H1 (cell line): ENCODE measurements around the gene TBC1D16. TPM values are rescaled to one million over a fixed set of nuclear protein-coding genes. Genes with fewer than 3 reads are reported as not detected.

Experiments
- CTCF ChIA-PET: fragments of 300-600 bp; sonication (Branson Sonifier 250); formaldehyde crosslinking; loops from one replicate; lab custom pipeline; 2021; ENCODE audit not compliant: partially characterized antibody; lab: Charles Lee
- POLR2A ChIA-PET: fragments of 300-600 bp; sonication (Branson Sonifier 250); formaldehyde crosslinking; loops from one replicate; lab custom pipeline; 2021; ENCODE audit warnings: inconsistent platforms; ENCODE audit not compliant: partially characterized antibody; lab: Charles Lee
- DNase-seq, 2 experiments: peaks; one replicate each; pipeline versions ENCODE4 v3.0.0 to v3.0.0-alpha.2; 2010 to 2022; ENCODE audit warnings: low spot score in 2 of 2, low read depth in 1 of 2, mixed read lengths in 1 of 2
- FAIRE-seq: peaks from 2 replicates; lab custom pipeline; 2011; peaks lifted over from hg19 to GRCh38; lab: Jason Lieb, UNC
- H2AFZ ChIP-seq: 2 replicates; pipeline ENCODE4 v1.8.1; 2012; ENCODE audit warnings: low read length, inconsistent platforms
- H2AK5ac ChIP-seq: 2 replicates; pipeline ENCODE4 v1.6.1; 2013; ENCODE audit warnings: low read depth, low read length
- H2BK120ac ChIP-seq: replicated peaks from 2 replicates; pipeline ENCODE3; 2013; ENCODE audit warnings: low read depth, low read length, inconsistent platforms
- H2BK12ac ChIP-seq: 2 replicates; pipeline ENCODE4 v1.6.1; 2013; ENCODE audit warnings: low read depth, low read length
- H2BK15ac ChIP-seq: 2 replicates; pipeline ENCODE4 v1.6.1; 2013; ENCODE audit warnings: low read length
- H2BK20ac ChIP-seq: 2 replicates; pipeline ENCODE4 v1.6.1; 2013; ENCODE audit warnings: low read length
- H2BK5ac ChIP-seq: 2 replicates; pipeline ENCODE4 v1.6.1; 2013; ENCODE audit warnings: low read depth, low read length
- H3K14ac ChIP-seq: 2 replicates; pipeline ENCODE4 v1.6.1; 2013; ENCODE audit warnings: inconsistent platforms; ENCODE audit not compliant: insufficient read length
- H3K18ac ChIP-seq: 2 replicates; pipeline ENCODE4 v1.6.1; 2013; ENCODE audit warnings: low read length; ENCODE audit errors: extremely low read depth
- H3K23ac ChIP-seq: 2 replicates; pipeline ENCODE4 v1.6.1; 2013; ENCODE audit warnings: inconsistent platforms; ENCODE audit not compliant: insufficient read length
- H3K23me2 ChIP-seq: 2 replicates; pipeline ENCODE4 v1.6.1; 2013; ENCODE audit warnings: low read depth, low read length
- H3K27ac ChIP-seq: 2 replicates; pipeline ENCODE4 v1.6.1; 2011; ENCODE audit warnings: low read depth, low read length, inconsistent platforms
- H3K27me3 ChIP-seq, 4 experiments: replicated peaks in 1 of 4; 1 replicate in 1 of 4; 2 replicates in 3 of 4; pipeline versions ENCODE4 v1.6.1 to v1.8.1; 2011 to 2013; ENCODE audit warnings: low read length in 3 of 4, mild to moderate bottlenecking in 3 of 4, inconsistent platforms in 2 of 4, mixed read lengths in 2 of 4, moderate library complexity in 1 of 4; ENCODE audit not compliant: control insufficient read depth in 3 of 4, insufficient read depth in 3 of 4; ENCODE audit errors: extremely low read depth in 1 of 4
- H3K36me3 ChIP-seq, 4 experiments: 2 replicates each; pipeline versions ENCODE4 v1.6.1 to v1.8.1; 2011 to 2013; ENCODE audit warnings: mild to moderate bottlenecking in 4 of 4, low read length in 3 of 4, moderate library complexity in 2 of 4, control low read depth in 1 of 4, inconsistent platforms in 1 of 4; ENCODE audit not compliant: insufficient read depth in 4 of 4, control insufficient read depth in 2 of 4
- H3K4ac ChIP-seq: replicated peaks from 2 replicates; pipeline ENCODE3; 2013; ENCODE audit warnings: low read length, low read depth, mixed read lengths, inconsistent platforms; ENCODE audit not compliant: insufficient read length
- H3K4me1 ChIP-seq, 4 experiments: replicated peaks in 1 of 4; 1 replicate in 1 of 4; 2 replicates in 3 of 4; pipeline versions ENCODE4 v1.6.1 to v1.8.1; 2011 to 2013; ENCODE audit warnings: low read length in 3 of 4, inconsistent platforms in 2 of 4, mixed read lengths in 1 of 4; ENCODE audit not compliant: insufficient read depth in 4 of 4, control insufficient read depth in 3 of 4
- H3K4me2 ChIP-seq, 2 experiments: 2 replicates each; pipeline versions ENCODE4 v1.6.1 to v1.8.1; 2011 to 2013; ENCODE audit warnings: low read depth in 2 of 2, low read length in 2 of 2, control low read depth in 1 of 2, inconsistent platforms in 1 of 2, mild to moderate bottlenecking in 1 of 2; ENCODE audit not compliant: insufficient read depth in 1 of 2
- H3K4me3 ChIP-seq, 4 experiments: fragments of 200-600, 300-600 bp in 1 of 4; sonication (generic), shearing (Covaris generic), sonication (Bioruptor Twin) in 1 of 4; 2 replicates each; pipeline versions ENCODE4 v1.5.1 to v1.8.1; 2011 to 2016; ENCODE audit warnings: low read length in 4 of 4, low read depth in 3 of 4, control low read depth in 2 of 4, inconsistent platforms in 2 of 4, mild to moderate bottlenecking in 2 of 4, mixed read lengths in 1 of 4, moderate library complexity in 1 of 4; ENCODE audit not compliant: insufficient read depth in 2 of 4; ENCODE audit errors: extremely low read depth in 1 of 4
- H3K56ac ChIP-seq: replicated peaks from 2 replicates; pipeline ENCODE3; 2013; ENCODE audit warnings: low read depth, mild to moderate bottlenecking, mixed read lengths, low read length, inconsistent platforms; ENCODE audit not compliant: insufficient read length
- H3K79me1 ChIP-seq: 2 replicates; pipeline ENCODE4 v1.6.1; 2013; ENCODE audit warnings: low read depth, low read length, control low read depth
- H3K79me2 ChIP-seq, 2 experiments: 2 replicates each; pipeline versions ENCODE4 v1.6.1 to v1.8.1; 2012 to 2013; ENCODE audit warnings: low read length in 2 of 2, mild to moderate bottlenecking in 2 of 2, inconsistent platforms in 1 of 2; ENCODE audit not compliant: insufficient read depth in 2 of 2, control insufficient read depth in 1 of 2
- H3K9ac ChIP-seq, 4 experiments: replicated peaks in 1 of 4; 1 replicate in 1 of 4; 2 replicates in 3 of 4; pipeline versions ENCODE4 v1.6.1 to v1.8.1; 2011 to 2013; ENCODE audit warnings: low read depth in 3 of 4, low read length in 3 of 4, control low read depth in 2 of 4, mild to moderate bottlenecking in 2 of 4, moderate library complexity in 2 of 4, inconsistent platforms in 1 of 4; ENCODE audit errors: extremely low read depth in 1 of 4
- H3K9me3 ChIP-seq, 2 experiments: 2 replicates each; pipeline versions ENCODE4 v1.6.1 to v1.8.1; 2012 to 2013; ENCODE audit warnings: mild to moderate bottlenecking in 2 of 2, moderate library complexity in 2 of 2, control low read depth in 1 of 2, inconsistent platforms in 1 of 2, low read depth in 1 of 2, low read length in 1 of 2, mixed read lengths in 1 of 2; ENCODE audit not compliant: insufficient read depth in 2 of 2
- H4K20me1 ChIP-seq, 2 experiments: replicated peaks in 1 of 2; 2 replicates each; pipeline versions ENCODE3 to v1.8.1; 2011 to 2013; ENCODE audit warnings: inconsistent platforms in 2 of 2, low read length in 2 of 2, mild to moderate bottlenecking in 1 of 2; ENCODE audit not compliant: insufficient read depth in 2 of 2, control insufficient read depth in 1 of 2
- H4K5ac ChIP-seq: 2 replicates; pipeline ENCODE4 v1.6.1; 2013; ENCODE audit warnings: low read length, low read depth, mixed read lengths, inconsistent platforms; ENCODE audit not compliant: insufficient read length
- H4K8ac ChIP-seq: 2 replicates; pipeline ENCODE4 v1.8.0; 2013; ENCODE audit warnings: mild to moderate bottlenecking, moderate library complexity, low read length, inconsistent platforms; ENCODE audit not compliant: insufficient read depth; ENCODE audit errors: extremely low read depth
- H4K91ac ChIP-seq: replicated peaks from 2 replicates; pipeline ENCODE3; 2013; ENCODE audit warnings: low read length, mixed read lengths, inconsistent platforms; ENCODE audit not compliant: insufficient read length
- CBX5 ChIP-seq: fragments of 300-800, 300-1000 bp; sonication (generic); IDR thresholded peaks from 2 replicates; pipeline ENCODE4 v1.7.1; 2016; ENCODE audit warnings: antibody characterized with exemption, low read length, low read depth
- CTBP2 ChIP-seq: IDR thresholded peaks from 2 replicates; pipeline ENCODE4 v1.7.0; 2011; ENCODE audit warnings: borderline replicate concordance, mild to moderate bottlenecking, moderate library complexity, mixed read lengths, low read length; ENCODE audit not compliant: insufficient read depth, insufficient read length
- HDAC2 ChIP-seq, 2 experiments: fragments of 300-600 bp in 1 of 2; sonication (generic) in 1 of 2; IDR thresholded peaks; 2 replicates each; pipeline ENCODE4 v1.6.1; 2011 to 2012; ENCODE audit warnings: low read depth in 2 of 2, low read length in 2 of 2, mild to moderate bottlenecking in 2 of 2, moderate library complexity in 2 of 2, borderline replicate concordance in 1 of 2, inconsistent platforms in 1 of 2
- JUN ChIP-seq: IDR thresholded peaks from 2 replicates; pipeline ENCODE4 v1.6.1; 2011; ENCODE audit warnings: low read depth, mild to moderate bottlenecking, improper control_type of control experiment, low read length
- KDM1A ChIP-seq: fragments of 200-600, 300-600 bp; sonication (generic); IDR thresholded peaks from 2 replicates; pipeline ENCODE4 v1.7.1; 2016; ENCODE audit warnings: mild to moderate bottlenecking, low read length, borderline replicate concordance
- MAFK ChIP-seq: IDR thresholded peaks from 2 replicates; pipeline ENCODE4 v1.6.1; 2012; ENCODE audit warnings: low read depth, mild to moderate bottlenecking, improper control_type of control experiment, low read length
- NRF1 ChIP-seq: IDR thresholded peaks from 2 replicates; pipeline ENCODE4 v1.6.1; 2011; ENCODE audit warnings: mild to moderate bottlenecking, low read depth, low read length, improper control_type of control experiment
- RAD21 ChIP-seq, 2 experiments: IDR thresholded peaks in 1 of 2; conservative IDR thresholded peaks in 1 of 2; 2 replicates each; pipeline ENCODE4 v1.6.1; 2011; ENCODE audit warnings: low read depth in 2 of 2, low read length in 2 of 2, improper control_type of control experiment in 1 of 2, inconsistent platforms in 1 of 2, mild to moderate bottlenecking in 1 of 2, moderate library complexity in 1 of 2
- RFX5 ChIP-seq: IDR thresholded peaks from 2 replicates; pipeline ENCODE4 v1.6.1; 2011; ENCODE audit warnings: low read depth, low read length, improper control_type of control experiment, borderline replicate concordance
- SP2 ChIP-seq: IDR thresholded peaks from 2 replicates; pipeline ENCODE4 v1.6.1; 2012; ENCODE audit warnings: mild to moderate bottlenecking, low read length, inconsistent platforms
- WGBS, 2 experiments: shearing (Covaris generic) in 1 of 2; methylation state at CpG; one replicate each; pipeline versions ENCODE4 v1.1.6 to v1.1.7; 2013 to 2015; ENCODE audit warnings: low lambda C conversion rate in 2 of 2, mixed read lengths in 2 of 2, inconsistent platforms in 1 of 2, low coverage in 1 of 2, missing lambda C conversion rate in 1 of 2; ENCODE audit not compliant: insufficient replicate concordance in 2 of 2, insufficient coverage in 1 of 2, insufficient read length in 1 of 2; ENCODE audit errors: extremely low coverage in 1 of 2, missing lambda C conversion rate in 1 of 2; 5-methylcytosine and 5-hydroxymethylcytosine counted together
- polyA plus RNA-seq, 7 experiments: library from polyadenylated mRNA; depleted of rRNA in 3 of 7; stranded (reverse) in 5 of 7; unstranded in 2 of 7; fragments of >200 nt in 5 of 7; fragments of 200-250 nt in 2 of 7; gene quantifications; 1 replicate in 5 of 7; 2 replicates in 1 of 7; 4 replicates in 1 of 7; pipeline versions ENCODE4 v1.2.1 to v1.2.3, GENCODE V29; 2011 to 2013; ENCODE audit warnings: missing spikeins in 2 of 7, mixed read lengths in 2 of 7
- total RNA-seq: library from RNA; stranded (reverse); fragmentation: NEBNext Ultra II Directional; extraction: Animal tissue kit (Norgen Biotek cat#: 25700); gene quantifications from 2 replicates; pipeline ENCODE4 v1.2.1, GENCODE V29; 2021
- TF ChIP-seq, protein P1 (sequence below): IDR thresholded peaks from 2 replicates; pipeline ENCODE4 v1.6.1; 2012; ENCODE audit warnings: inconsistent platforms

TBC1D16 gene
- total and polyA plus RNA-seq, 2 of the 8 experiments (the other 6 are each of a cell fraction or from before 2014, with no cell fraction given): 21.1 to 109 TPM

- Histone ChIP-seq H2BK15ac (no peak overlapping the region), H2AK5ac (no peak overlapping the region), H3K14ac (no peak overlapping the region), H4K5ac (no peak overlapping the region), H2BK5ac (no peak overlapping the region), H3K79me2 (peaks cover 0 to 17% of the 10 kb centered on the region in 2 experiments; a peak in 1 of 4 replicates), H3K36me3 (no peaks in the 10 kb centered on the region), H3K27ac (no peak overlapping the region), H3K4me1 (peaks cover 3 to 40% (median 28%) of the 10 kb centered on the region in 4 experiments), H2BK12ac (no peak overlapping the region), H3K56ac (no peak overlapping the region), H2BK20ac (no peak overlapping the region), H3K23ac (no peak overlapping the region), H3K79me1 (0 out of 2 replicates have a peak, but pooled peaks cover 8% of the 10 kb centered on the region), H4K20me1 (peaks cover 0 to 6% of the 10 kb centered on the region in 2 experiments), H3K27me3 (no peaks in the 10 kb centered on the region), H4K91ac (no peak overlapping the region), H3K4me3 (no peak overlapping the region), H3K9me3 (peaks cover 0 to under 1% of the 10 kb centered on the region in 2 experiments; a peak in 1 of 4 replicates), H3K4ac (no peak overlapping the region), H4K8ac (no peak overlapping the region; the same call in 1 of the 2 replicates), H3K23me2 (no peaks in the 10 kb centered on the region), H3K9ac (no peak overlapping the region), H2AFZ (no peak overlapping the region), H3K18ac (no peak overlapping the region), H3K4me2 (no peak overlapping the region), H2BK120ac (no peak overlapping the region)
- DNase-seq (no peak), FAIRE-seq (no peak)
- CTCF ChIA-PET: interaction anchor here (0.6 to 14.6 kb wide), 10 partner anchors 10 to 127 kb away, joined by 3 to 187 read pairs (median 3); no protein-coding TSS in a partner anchor
- POLR2A ChIA-PET: interaction anchor here (0.7 to 15.6 kb wide), 4 partner anchors 9 to 35 kb away, joined by 3 to 152 read pairs (median 8); no protein-coding TSS in a partner anchor
- 88% methylated on average over 13 of the region's 13 CpGs; no CpG with 5 or more reads in 1 of the 2 experiments for WGBS, 2 experiments
- TF ChIP-seq MAFK (no peak), HDAC2 (IDR thresholded peaks at IDR 0.05; ENCODE audit: borderline replicate concordance in 1 of 2, low read depth in 2 of 2, low read length in 2 of 2) (no peak), SP2 (no peak), CBX5 (no peak), RFX5 (no peak), NRF1 (no peak), JUN (no peak), KDM1A (no peak), RAD21 (IDR thresholded peaks at IDR 0.05 in 1 of 2, conservative IDR thresholded peaks at IDR 0.05 in 1 of 2; ENCODE audit: low read depth in 2 of 2, low read length in 2 of 2) (no peak), CTBP2 (no peak)
- TF ChIP-seq, protein P1, sequence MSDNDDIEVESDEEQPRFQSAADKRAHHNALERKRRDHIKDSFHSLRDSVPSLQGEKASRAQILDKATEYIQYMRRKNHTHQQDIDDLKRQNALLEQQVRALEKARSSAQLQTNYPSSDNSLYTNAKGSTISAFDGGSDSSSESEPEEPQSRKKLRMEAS: no peak
Observed at GRCh38 chr17:79955691-79956440, 79.8 kb downstream of the TBC1D16 start.
